ENCODE data around the gene RHOD. TPM values are rescaled to one million over a fixed set of nuclear protein-coding genes. Genes with fewer than 3 reads are reported as not detected.

RHOD gene
- 15.1 and 26.1 TPM in 2 replicates for total RNA-seq (ENCODE audit: low replicate concordance)

GRCh38 chr11:67056267-67057204 lies at the start of gene RHOD:
Gene RHOD, plus strand, starts transcription at chr11:67056847. Its CDS starts 56 bp downstream, at chr11:67056903.
- H3K4me3 ChIP-seq (ENCODE audit: low read depth, low read length): peak within 1 kb of the TSS; percentile 44
- no peak for DNase-seq (ENCODE audit: low read depth)
- no peak for TF ChIP-seq CTCF (IDR thresholded peaks at IDR 0.05; ENCODE audit: insufficient read depth, low read length)

- H3K4me3 ChIP-seq (ENCODE audit: low read depth, low read length): no peak overlapping the region
- TF ChIP-seq CTCF (IDR thresholded peaks at IDR 0.05; ENCODE audit: insufficient read depth, low read length): no peak
- DNase-seq (ENCODE audit: low read depth): no peak
These were observed 49.5 kb upstream of the RHOD start for GRCh38 chr11:67007126-67007525.

- no peak overlapping the region for H3K4me3 ChIP-seq (ENCODE audit: low read depth, low read length)
- DNase-seq (ENCODE audit: low read depth): no peak
- no peak for TF ChIP-seq CTCF (IDR thresholded peaks at IDR 0.05; ENCODE audit: insufficient read depth, low read length)
These were observed 46.2 kb upstream of the RHOD start for GRCh38 chr11:67010296-67010905.

GRCh38 chr11:67013511-67014045 lies 43.1 kb upstream of the RHOD start:
- TF ChIP-seq CTCF (IDR thresholded peaks at IDR 0.05; ENCODE audit: insufficient read depth, low read length): no peak
- no peak overlapping the region for H3K4me3 ChIP-seq (ENCODE audit: low read depth, low read length)
- no peak for DNase-seq (ENCODE audit: low read depth)

GRCh38 chr11:67014343-67014742 lies 42.3 kb upstream of the RHOD start:
- no peak for TF ChIP-seq CTCF (IDR thresholded peaks at IDR 0.05; ENCODE audit: insufficient read depth, low read length)
- DNase-seq (ENCODE audit: low read depth): no peak
- no peak overlapping the region for H3K4me3 ChIP-seq (ENCODE audit: low read depth, low read length)

- no peak for DNase-seq (ENCODE audit: low read depth)
- TF ChIP-seq CTCF (IDR thresholded peaks at IDR 0.05; ENCODE audit: insufficient read depth, low read length): no peak
- H3K4me3 ChIP-seq (ENCODE audit: low read depth, low read length): no peak overlapping the region
These were observed 41.6 kb upstream of the RHOD start for GRCh38 chr11:67015048-67015447.

Data from fibroblast of the aortic adventitia (primary cell).